ENCODE measurements around the gene HSD17B8. TPM values are rescaled to one million over a fixed set of nuclear protein-coding genes. Genes with fewer than 3 reads are reported as not detected.

HSD17B8 gene
- total RNA-seq, 6 donors from 2014 or later: 8.2 to 39.3 (median 28.7) TPM

GRCh38 chr6:33160728-33161344 lies 43.6 kb upstream of the HSD17B8 start:
- 32 to 42% methylated on average over 8 to 13 of the region's 13 CpGs for WGBS, 2 donors
- peak overlapping the region in 2 of 4 donors; percentile 58 for H3K4me3 ChIP-seq
- no peak for TF ChIP-seq EP300 (IDR thresholded peaks at IDR 0.05)
- TF ChIP-seq, protein P1, sequence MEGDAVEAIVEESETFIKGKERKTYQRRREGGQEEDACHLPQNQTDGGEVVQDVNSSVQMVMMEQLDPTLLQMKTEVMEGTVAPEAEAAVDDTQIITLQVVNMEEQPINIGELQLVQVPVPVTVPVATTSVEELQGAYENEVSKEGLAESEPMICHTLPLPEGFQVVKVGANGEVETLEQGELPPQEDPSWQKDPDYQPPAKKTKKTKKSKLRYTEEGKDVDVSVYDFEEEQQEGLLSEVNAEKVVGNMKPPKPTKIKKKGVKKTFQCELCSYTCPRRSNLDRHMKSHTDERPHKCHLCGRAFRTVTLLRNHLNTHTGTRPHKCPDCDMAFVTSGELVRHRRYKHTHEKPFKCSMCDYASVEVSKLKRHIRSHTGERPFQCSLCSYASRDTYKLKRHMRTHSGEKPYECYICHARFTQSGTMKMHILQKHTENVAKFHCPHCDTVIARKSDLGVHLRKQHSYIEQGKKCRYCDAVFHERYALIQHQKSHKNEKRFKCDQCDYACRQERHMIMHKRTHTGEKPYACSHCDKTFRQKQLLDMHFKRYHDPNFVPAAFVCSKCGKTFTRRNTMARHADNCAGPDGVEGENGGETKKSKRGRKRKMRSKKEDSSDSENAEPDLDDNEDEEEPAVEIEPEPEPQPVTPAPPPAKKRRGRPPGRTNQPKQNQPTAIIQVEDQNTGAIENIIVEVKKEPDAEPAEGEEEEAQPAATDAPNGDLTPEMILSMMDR (IDR thresholded peaks at IDR 0.05): no peak
- no peaks in the 10 kb centered on the region for H3K36me3 ChIP-seq
- H3K27me3 ChIP-seq: no peaks in the 10 kb centered on the region
- ATAC-seq (ENCODE audit: low FRiP score in 2 of 2) (peak; percentile 61 to 77), DNase-seq (peak in 1 of 2 donors; percentile 68)
- H3K9me3 ChIP-seq: no peaks in the 10 kb centered on the region
- peak overlapping the region in 3 of 4 donors; percentile 11 to 70 (median 63) for H3K27ac ChIP-seq
- H3K4me1 ChIP-seq: peaks cover 14 to 18% (median 16%) of the 10 kb centered on the region in 4 donors

- Histone ChIP-seq H3K27me3 (no peaks in the 10 kb centered on the region), H3K4me1 (peaks cover 14 to 18% (median 16%) of the 10 kb centered on the region in 4 donors), H3K27ac (peak overlapping the region; percentile 11 to 70 (median 40)), H3K9me3 (no peaks in the 10 kb centered on the region), H3K36me3 (no peaks in the 10 kb centered on the region), H3K4me3 (peak overlapping the region; percentile 31 to 58 (median 53))
- DNase-seq (peak; percentile 88 to 97), ATAC-seq (ENCODE audit: low FRiP score in 2 of 2) (peak; percentile 93 to 97)
- WGBS, 2 donors: 7 to 8% methylated on average over 22 to 52 of the region's 58 CpGs
- TF ChIP-seq POLR2AphosphoS5 (IDR thresholded peaks at IDR 0.05) (no peak), EP300 (IDR thresholded peaks at IDR 0.05) (no peak)
- TF ChIP-seq, protein P1 (IDR thresholded peaks at IDR 0.05): peak; percentile 93 to 96 (median 94)
Measured at GRCh38 chr6:33161354-33162331, 42.8 kb upstream of the HSD17B8 start.

DNA sequence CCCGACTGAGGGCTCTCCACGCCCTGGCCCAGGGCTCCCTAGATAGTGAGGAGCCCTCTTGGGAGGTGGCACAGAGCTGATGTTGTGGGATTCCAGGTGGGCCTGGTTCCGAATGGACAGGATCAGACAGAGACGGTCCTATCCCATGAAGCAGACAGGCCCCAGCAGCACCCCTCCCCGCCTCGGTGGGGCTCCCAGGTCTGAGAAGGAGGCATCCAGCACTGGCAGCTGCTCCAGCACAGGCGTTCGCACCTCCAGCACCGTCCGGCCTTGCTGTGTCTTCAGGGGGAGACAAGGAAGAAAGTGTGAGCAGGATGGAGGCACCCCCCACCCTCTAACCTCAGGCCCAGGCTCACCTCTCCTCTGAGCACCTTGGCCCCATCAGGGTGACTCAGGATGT lies 40.9 kb upstream of the HSD17B8 start:
- TF ChIP-seq POLR2A (IDR thresholded peaks at IDR 0.05): no peak
- TF ChIP-seq EP300 (IDR thresholded peaks at IDR 0.05): no peak
- TF ChIP-seq POLR2AphosphoS5 (IDR thresholded peaks at IDR 0.05): no peak
- TF ChIP-seq, protein P1 (IDR thresholded peaks at IDR 0.05): no peak
- ATAC-seq (ENCODE audit: low FRiP score in 2 of 2) (no peak), DNase-seq (peak in 1 of 2 donors; percentile 70)
- no peaks in the 10 kb centered on the region for H3K36me3 ChIP-seq
- H3K9me3 ChIP-seq: no peaks in the 10 kb centered on the region
- no peak overlapping the region for H3K4me3 ChIP-seq
- H3K4me1 ChIP-seq: peaks cover 14 to 18% (median 16%) of the 10 kb centered on the region in 4 donors
- H3K27me3 ChIP-seq: no peaks in the 10 kb centered on the region
- 77 to 80% methylated on average over 2 to 10 of the region's 10 CpGs for WGBS, 2 donors
- no peak overlapping the region for H3K27ac ChIP-seq

DNA sequence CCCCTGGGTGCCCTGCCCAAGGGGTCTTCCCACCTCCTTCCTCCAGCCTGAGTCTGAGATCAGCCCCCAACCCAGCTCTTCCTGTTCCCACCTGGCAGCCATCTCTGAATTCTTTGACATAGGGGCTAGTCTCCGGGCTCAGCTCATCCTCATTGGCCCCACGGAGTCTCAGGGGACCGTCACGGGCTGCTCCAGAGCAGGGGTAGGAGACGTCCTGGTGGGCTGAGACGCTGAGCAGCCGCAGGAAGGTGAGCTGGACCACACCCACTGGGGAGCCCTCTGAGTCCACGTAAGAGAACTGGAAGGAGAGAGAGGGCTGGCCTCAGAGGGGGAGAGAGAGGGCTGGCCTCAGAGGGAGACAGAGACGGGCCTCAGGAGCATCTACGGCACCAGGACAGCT lies 40.3 kb upstream of the HSD17B8 start:
- Histone ChIP-seq H3K9me3 (no peaks in the 10 kb centered on the region), H3K4me1 (peaks cover 14 to 18% (median 16%) of the 10 kb centered on the region in 4 donors), H3K4me3 (no peak overlapping the region), H3K27me3 (no peaks in the 10 kb centered on the region), H3K27ac (no peak overlapping the region), H3K36me3 (no peaks in the 10 kb centered on the region)
- 67 to 73% methylated on average over 6 to 9 of the region's 10 CpGs for WGBS, 2 donors
- TF ChIP-seq EP300 (IDR thresholded peaks at IDR 0.05) (no peak), POLR2A (IDR thresholded peaks at IDR 0.05) (no peak), POLR2AphosphoS5 (IDR thresholded peaks at IDR 0.05) (no peak)
- TF ChIP-seq, protein P1 (IDR thresholded peaks at IDR 0.05): no peak
- ATAC-seq (ENCODE audit: low FRiP score in 2 of 2) (no peak), DNase-seq (no peak)
